Endothelial cell of umbilical vein (primary cell): ENCODE results near the gene NMU. TPM values are rescaled to one million over a fixed set of nuclear protein-coding genes. Genes with fewer than 3 reads are reported as not detected.

Experiments
- BruUV-seq: library from RNA; stranded (reverse); fragments of 400-500 nt; replicated peaks from 2 replicates; lab custom pipeline; 2021; lab: Mats Ljungman, UMichigan
- CTCF ChIA-PET: fragments of 300-600, 350-600 bp; sonication (Branson Sonifier 250); formaldehyde crosslinking; loops from one replicate; lab custom pipeline; 2021; ENCODE audit warnings: antibody characterized with exemption, inconsistent platforms; lab: Charles Lee
- POLR2A ChIA-PET: fragments of 300-600, 350-600 bp; sonication (Branson Sonifier 250); formaldehyde crosslinking; loops from one replicate; lab custom pipeline; 2021; ENCODE audit warnings: antibody characterized with exemption, inconsistent platforms; lab: Charles Lee
- DNase-seq: peaks from one replicate; pipeline ENCODE4 v3.0.0-alpha.2; 2011; ENCODE audit warnings: low read depth, low spot score
- FAIRE-seq: peaks from 2 replicates; lab custom pipeline; 2011; peaks lifted over from hg19 to GRCh38; lab: Jason Lieb, UNC
- H2AFZ ChIP-seq: 2 replicates; pipeline ENCODE4 v1.6.0; 2012; ENCODE audit warnings: low read depth, low read length, control low read depth, inconsistent platforms
- H3K27ac ChIP-seq: 2 replicates; pipeline ENCODE4 v1.5.1; 2011; ENCODE audit warnings: low read depth, mild to moderate bottlenecking, control low read depth, low read length, moderate library complexity; ENCODE audit not compliant: insufficient read depth
- H3K27me3 ChIP-seq, 2 experiments: 2 replicates each; pipeline versions ENCODE4 v1.6.0 to v1.6.1; 2011; ENCODE audit warnings: low read length in 2 of 2, mixed read lengths in 1 of 2; ENCODE audit not compliant: control insufficient read depth in 2 of 2, insufficient read depth in 2 of 2
- H3K36me3 ChIP-seq, 2 experiments: 2 replicates in 1 of 2; 3 replicates in 1 of 2; pipeline ENCODE4 v1.5.1; 2011; ENCODE audit warnings: low read length in 2 of 2, mild to moderate bottlenecking in 1 of 2, moderate library complexity in 1 of 2; ENCODE audit not compliant: control insufficient read depth in 2 of 2, insufficient read depth in 2 of 2; ENCODE audit errors: extremely low read depth in 1 of 2
- H3K4me1 ChIP-seq: 3 replicates; pipeline ENCODE4 v1.5.1; 2011; ENCODE audit warnings: mild to moderate bottlenecking, low read length; ENCODE audit not compliant: control insufficient read depth, insufficient read depth; ENCODE audit errors: extremely low read depth
- H3K4me2 ChIP-seq: 2 replicates; pipeline ENCODE4 v1.6.1; 2011; ENCODE audit warnings: low read length, control low read depth, mixed read lengths; ENCODE audit not compliant: insufficient read depth
- H3K4me3 ChIP-seq, 3 experiments: fragments of 200-600 bp in 1 of 3; sonication (generic), shearing (Covaris generic) in 1 of 3; replicated peaks in 1 of 3; 2 replicates each; pipeline ENCODE4 v1.5.1; 2011 to 2016; ENCODE audit warnings: control low read depth in 3 of 3, low read length in 3 of 3, mild to moderate bottlenecking in 2 of 3, inconsistent platforms in 1 of 3, low read depth in 1 of 3, moderate library complexity in 1 of 3; ENCODE audit not compliant: insufficient read depth in 1 of 3
- H3K79me2 ChIP-seq: 2 replicates; pipeline ENCODE4 v1.6.0; 2012; ENCODE audit warnings: low read length, inconsistent platforms; ENCODE audit not compliant: control insufficient read depth, insufficient read depth
- H3K9ac ChIP-seq: replicated peaks from 2 replicates; pipeline ENCODE3; 2011; ENCODE audit warnings: low read length, control low read depth; ENCODE audit not compliant: insufficient read depth; ENCODE audit errors: extremely low read depth
- H3K9me1 ChIP-seq: replicated peaks from 3 replicates; pipeline ENCODE4 v1.6.0; 2011; ENCODE audit warnings: mild to moderate bottlenecking, low read length; ENCODE audit not compliant: control insufficient read depth, insufficient read depth; ENCODE audit errors: extremely low read depth
- H3K9me3 ChIP-seq: replicated peaks from 2 replicates; pipeline ENCODE4 v1.5.1; 2012; ENCODE audit warnings: low read length, inconsistent platforms; ENCODE audit not compliant: control insufficient read depth, insufficient read depth
- H4K20me1 ChIP-seq: replicated peaks from 2 replicates; pipeline ENCODE3; 2011; ENCODE audit warnings: mild to moderate bottlenecking, low read length; ENCODE audit not compliant: control insufficient read depth, insufficient read depth; ENCODE audit errors: extremely low read depth
- POLR2A ChIP-seq: IDR thresholded peaks from 2 replicates; pipeline ENCODE4 v1.6.1; 2012; ENCODE audit warnings: low read depth, mild to moderate bottlenecking, control low read depth, low read length
- dilution Hi-C: fragments of 300-500 bp; cut with MboI; formaldehyde crosslinking; loops from one replicate; pipeline ENCODE4 v1.15.0; 2019; ENCODE audit warnings: low sequenced_read_pairs; ENCODE audit not compliant: extremely low pct_ligation_motif_present
- intact Hi-C: fragments of 100-400 bp; cut with micrococcal nuclease; formaldehyde crosslinking; loops from one replicate; pipeline ENCODE4 v1.10.0; 2022
- polyA plus RNA-seq, 4 experiments: library from polyadenylated mRNA; depleted of rRNA in 3 of 4; stranded (reverse) in 3 of 4; unstranded in 1 of 4; fragments of >200 nt; gene quantifications; 2 replicates each; pipeline versions ENCODE4 v1.2.1 to v1.2.3, GENCODE V29; 2011 to 2012; ENCODE audit warnings: missing spikeins in 1 of 4
- total RNA-seq: library from RNA; stranded (reverse); gene quantifications from 2 replicates; pipeline ENCODE4 v1.2.3, GENCODE V29; 2021
- TF ChIP-seq, protein P1 (sequence below): IDR thresholded peaks from 2 replicates; pipeline ENCODE4 v1.6.1; 2011; ENCODE audit not compliant: insufficient read depth, insufficient read length
- TF ChIP-seq, protein P2 (sequence below), 2 donors: IDR thresholded peaks; 1 replicate in 1 of 2; 2 replicates in 1 of 2; pipeline ENCODE4 v1.5.1; 2011; ENCODE audit warnings: low read length in 2 of 2, mild to moderate bottlenecking in 2 of 2, moderate library complexity in 2 of 2, control low read depth in 1 of 2, inconsistent platforms in 1 of 2, low read depth in 1 of 2; ENCODE audit not compliant: insufficient read depth in 1 of 2; ENCODE audit errors: extremely low read depth in 1 of 2

The NMU gene
- total and polyA plus RNA-seq, 2 donors (not counting 3 experiments of a cell fraction or from before 2014, with no cell fraction given) = 1.4 to 3.7 TPM

DNA sequence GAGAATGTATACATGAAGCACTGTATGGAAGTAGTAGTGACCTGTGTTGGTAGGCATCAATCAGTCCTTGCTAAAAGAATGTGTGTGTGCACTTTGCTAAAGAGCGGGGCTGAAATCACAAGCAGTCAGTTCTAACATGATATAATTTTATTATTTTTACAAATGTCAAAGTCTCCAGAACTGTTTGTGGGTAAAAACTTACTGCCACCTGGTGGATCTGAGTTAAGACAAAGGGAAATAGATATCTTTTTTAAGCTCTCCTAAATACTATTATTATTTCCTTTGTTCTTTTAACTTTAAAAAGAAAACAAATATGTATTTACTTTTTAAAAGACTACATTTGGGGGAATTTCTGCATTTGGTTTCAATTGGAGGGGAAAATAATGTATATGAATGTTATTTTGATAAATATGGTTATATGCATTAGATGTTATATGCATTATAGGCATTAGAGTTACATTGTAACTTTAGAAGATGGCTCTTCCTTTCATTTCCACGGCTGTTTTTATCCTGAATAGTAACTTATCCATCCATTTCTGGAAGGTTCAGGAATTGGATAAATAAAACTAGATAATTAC, 81.6 kb downstream of the NMU start:
- H3K36me3 ChIP-seq = no peaks in the 10 kb centered on the region
- H3K79me2 ChIP-seq = no peaks in the 10 kb centered on the region
- H2AFZ ChIP-seq = no peak overlapping the region
- CTCF ChIA-PET = interaction anchor here (0.6 to 1.5 kb wide), 43 partner anchors 8 to 583 kb away, joined by 3 to 44 read pairs (median 5); partner anchors contain the start of genes SRD5A3 and TMEM165
- POLR2A ChIA-PET = no interaction called here
- H3K4me1 ChIP-seq = no peaks in the 10 kb centered on the region
- no peak for FAIRE-seq
- peaks cover under 1 to 2% of the 10 kb centered on the region in 2 experiments for H3K27me3 ChIP-seq
- BruUV-seq = no TSS peak
- H3K9me3 ChIP-seq = no peaks in the 10 kb centered on the region
- no peaks in the 10 kb centered on the region for H4K20me1 ChIP-seq
- no peak overlapping the region for H3K27ac ChIP-seq
- intact Hi-C loops (loop anchor here (1.0 to 2.0 kb wide), 4 partner anchors 112 to 584 kb away; partner anchors contain the start of gene SRD5A3), dilution Hi-C loops (no loop called here)
- TF ChIP-seq, protein P1, sequence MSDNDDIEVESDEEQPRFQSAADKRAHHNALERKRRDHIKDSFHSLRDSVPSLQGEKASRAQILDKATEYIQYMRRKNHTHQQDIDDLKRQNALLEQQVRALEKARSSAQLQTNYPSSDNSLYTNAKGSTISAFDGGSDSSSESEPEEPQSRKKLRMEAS = no peak
- no peak for TF ChIP-seq POLR2A
- TF ChIP-seq, protein P2, sequence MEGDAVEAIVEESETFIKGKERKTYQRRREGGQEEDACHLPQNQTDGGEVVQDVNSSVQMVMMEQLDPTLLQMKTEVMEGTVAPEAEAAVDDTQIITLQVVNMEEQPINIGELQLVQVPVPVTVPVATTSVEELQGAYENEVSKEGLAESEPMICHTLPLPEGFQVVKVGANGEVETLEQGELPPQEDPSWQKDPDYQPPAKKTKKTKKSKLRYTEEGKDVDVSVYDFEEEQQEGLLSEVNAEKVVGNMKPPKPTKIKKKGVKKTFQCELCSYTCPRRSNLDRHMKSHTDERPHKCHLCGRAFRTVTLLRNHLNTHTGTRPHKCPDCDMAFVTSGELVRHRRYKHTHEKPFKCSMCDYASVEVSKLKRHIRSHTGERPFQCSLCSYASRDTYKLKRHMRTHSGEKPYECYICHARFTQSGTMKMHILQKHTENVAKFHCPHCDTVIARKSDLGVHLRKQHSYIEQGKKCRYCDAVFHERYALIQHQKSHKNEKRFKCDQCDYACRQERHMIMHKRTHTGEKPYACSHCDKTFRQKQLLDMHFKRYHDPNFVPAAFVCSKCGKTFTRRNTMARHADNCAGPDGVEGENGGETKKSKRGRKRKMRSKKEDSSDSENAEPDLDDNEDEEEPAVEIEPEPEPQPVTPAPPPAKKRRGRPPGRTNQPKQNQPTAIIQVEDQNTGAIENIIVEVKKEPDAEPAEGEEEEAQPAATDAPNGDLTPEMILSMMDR (IDR thresholded peaks at IDR 0.05; ENCODE audit: extremely low read depth in 1 of 2, insufficient read depth in 1 of 2, low read depth in 1 of 2, low read length in 2 of 2) = peak; percentile 14 to 23
- peak; percentile 55 for DNase-seq
- no peak overlapping the region for H3K4me2 ChIP-seq
- H3K4me3 ChIP-seq = no peak overlapping the region
- H3K9ac ChIP-seq = no peak overlapping the region
- no peaks in the 10 kb centered on the region for H3K9me1 ChIP-seq
